ENCODE results near the gene TUFT1. TPM values are rescaled to one million over a fixed set of nuclear protein-coding genes. Genes with fewer than 3 reads are reported as not detected.
A peak's percentile ranks its signal among the peaks of the same experiment; 100 is the strongest.

TUFT1 gene
- total and polyA plus RNA-seq, 2 experiments from 2014 or later, result 29.2 to 29.8 TPM

GRCh38 chr1:151606857-151607256, 66.7 kb downstream of the TUFT1 start:
- 63% methylated on average over 3 of the region's 3 CpGs for WGBS (ENCODE audit: low lambda C conversion rate, missing lambda C conversion rate)
- H3K4me3 ChIP-seq, result no peak overlapping the region
- H2AFZ ChIP-seq, result no peak overlapping the region
- H3K9me3 ChIP-seq (ENCODE audit: low read depth), result no peaks in the 10 kb centered on the region
- peak overlapping the region; percentile 92 for H3K27ac ChIP-seq
- H3K79me2 ChIP-seq, result no peaks in the 10 kb centered on the region
- peak; percentile 24 for DNase-seq (ENCODE audit: low spot score)
- H3K9me2 ChIP-seq (replicated peaks; ENCODE audit: insufficient read depth), result no peaks in the 10 kb centered on the region
- H3K4me1 ChIP-seq (ENCODE audit: insufficient read depth), result peaks cover 18% of the 10 kb centered on the region
- no peaks in the 10 kb centered on the region for H3K27me3 ChIP-seq
- H3K36me3 ChIP-seq (replicated peaks; ENCODE audit: insufficient read depth, low read depth), result no peaks in the 10 kb centered on the region
- H4K20me1 ChIP-seq (ENCODE audit: insufficient read depth, poor library complexity, severe bottlenecking), result no peaks in the 10 kb centered on the region
- TF ChIP-seq EZH2phosphoT487 (IDR thresholded peaks at IDR 0.05; ENCODE audit: low read depth, severe bottlenecking, unreplicated experiment), result no peak
- TF ChIP-seq CTCF (IDR thresholded peaks at IDR 0.05; ENCODE audit: poor library complexity), result no peak
- no peak for TF ChIP-seq EZH2 (IDR thresholded peaks at IDR 0.05; ENCODE audit: borderline replicate concordance)
- peak overlapping the region; percentile 5 for H3K4me2 ChIP-seq

GRCh38 chr1:151610142-151610541, 70.0 kb downstream of the TUFT1 start:
- peak overlapping the region; percentile 96 for H3K27ac ChIP-seq
- no peaks in the 10 kb centered on the region for H3K9me2 ChIP-seq (replicated peaks; ENCODE audit: insufficient read depth)
- no peak for DNase-seq (ENCODE audit: low spot score)
- WGBS (ENCODE audit: low lambda C conversion rate, missing lambda C conversion rate), result 98% methylated on average over 3 of the region's 3 CpGs
- H4K20me1 ChIP-seq (ENCODE audit: insufficient read depth, poor library complexity, severe bottlenecking), result peaks cover 3% of the 10 kb centered on the region
- H3K9me3 ChIP-seq (ENCODE audit: low read depth), result no peaks in the 10 kb centered on the region
- peaks cover 23% of the 10 kb centered on the region for H3K4me1 ChIP-seq (ENCODE audit: insufficient read depth)
- no peak for TF ChIP-seq CTCF (IDR thresholded peaks at IDR 0.05; ENCODE audit: poor library complexity)
- no peak for TF ChIP-seq EZH2phosphoT487 (IDR thresholded peaks at IDR 0.05; ENCODE audit: low read depth, severe bottlenecking, unreplicated experiment)
- TF ChIP-seq EZH2 (IDR thresholded peaks at IDR 0.05; ENCODE audit: borderline replicate concordance), result no peak
- no peak overlapping the region for H3K4me3 ChIP-seq
- no peaks in the 10 kb centered on the region for H3K27me3 ChIP-seq
- no peaks in the 10 kb centered on the region for H3K36me3 ChIP-seq (replicated peaks; ENCODE audit: insufficient read depth, low read depth)
- peaks cover 31% of the 10 kb centered on the region for H3K79me2 ChIP-seq
- no peak overlapping the region for H2AFZ ChIP-seq
- H3K4me2 ChIP-seq, result no peak overlapping the region

- peak overlapping the region; percentile 89 for H3K4me2 ChIP-seq
- peaks cover 43% of the 10 kb centered on the region for H3K79me2 ChIP-seq
- peak overlapping the region; percentile 36 for H2AFZ ChIP-seq
- H3K9me2 ChIP-seq (replicated peaks; ENCODE audit: insufficient read depth), result no peaks in the 10 kb centered on the region
- no peaks in the 10 kb centered on the region for H3K27me3 ChIP-seq
- peak overlapping the region; percentile 96 for H3K27ac ChIP-seq
- H3K36me3 ChIP-seq (replicated peaks; ENCODE audit: insufficient read depth, low read depth), result no peaks in the 10 kb centered on the region
- TF ChIP-seq EZH2phosphoT487 (IDR thresholded peaks at IDR 0.05; ENCODE audit: low read depth, severe bottlenecking, unreplicated experiment) (no peak), CTCF (IDR thresholded peaks at IDR 0.05; ENCODE audit: poor library complexity) (no peak), EZH2 (IDR thresholded peaks at IDR 0.05; ENCODE audit: borderline replicate concordance) (no peak)
- no peak overlapping the region for H3K4me3 ChIP-seq
- 26% methylated on average over 6 of the region's 6 CpGs for WGBS (ENCODE audit: low lambda C conversion rate, missing lambda C conversion rate)
- H3K9me3 ChIP-seq (ENCODE audit: low read depth), result no peaks in the 10 kb centered on the region
- DNase-seq (ENCODE audit: low spot score), result peak; percentile 85
- peaks cover 24% of the 10 kb centered on the region for H3K4me1 ChIP-seq (ENCODE audit: insufficient read depth)
- H4K20me1 ChIP-seq (ENCODE audit: insufficient read depth, poor library complexity, severe bottlenecking), result peaks cover 8% of the 10 kb centered on the region
These were observed 71.2 kb downstream of the TUFT1 start for GRCh38 chr1:151611288-151611790.
